GM21367 (cell line): ENCODE results near the gene ASXL1.

ENCODE experiments used
- ATAC-seq: cut with Tn5 transposase; IDR thresholded peaks from one replicate; pipeline ENCODE4 v1.9.1; 2021; ENCODE audit not compliant: unreplicated experiment

Gene ASXL1

GRCh38 chr20:32438331-32438858 is 80.3 kb downstream of the ASXL1 start:
- no peak for ATAC-seq

DNA sequence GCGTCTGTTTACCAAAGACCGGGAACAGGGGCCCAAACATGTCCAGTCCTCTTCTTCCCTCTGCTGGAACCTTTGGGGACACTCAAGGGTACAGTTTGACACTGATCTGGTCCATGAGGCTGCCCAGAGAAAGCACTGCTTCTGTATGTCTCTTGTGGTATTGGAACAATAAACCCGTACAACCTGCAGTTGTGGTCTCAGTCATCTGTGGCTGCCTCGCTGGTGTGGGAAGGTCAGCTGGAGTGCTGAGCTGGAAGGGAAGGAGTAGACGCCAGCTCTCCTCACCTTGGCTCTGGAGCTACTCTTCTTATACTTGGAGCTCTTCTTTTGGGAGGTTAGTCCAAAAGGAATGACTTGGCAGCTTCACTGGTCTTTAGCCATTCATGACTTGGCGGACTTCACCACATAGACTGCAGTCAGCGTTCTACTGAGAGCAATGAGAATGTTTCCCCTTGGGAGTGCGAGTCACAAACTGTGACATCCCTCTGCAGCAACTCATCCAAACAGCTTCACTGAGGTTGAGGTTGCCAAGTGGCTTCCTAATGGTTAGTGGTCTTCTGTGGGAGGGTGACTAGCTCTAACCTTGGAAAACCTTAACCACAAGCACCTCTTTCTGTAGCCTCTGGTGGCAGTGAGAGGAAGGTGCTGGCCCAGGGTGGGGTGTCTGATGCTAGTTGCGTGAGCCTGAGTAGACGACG is 81.2 kb downstream of the ASXL1 start:
- no peak for ATAC-seq

DNA sequence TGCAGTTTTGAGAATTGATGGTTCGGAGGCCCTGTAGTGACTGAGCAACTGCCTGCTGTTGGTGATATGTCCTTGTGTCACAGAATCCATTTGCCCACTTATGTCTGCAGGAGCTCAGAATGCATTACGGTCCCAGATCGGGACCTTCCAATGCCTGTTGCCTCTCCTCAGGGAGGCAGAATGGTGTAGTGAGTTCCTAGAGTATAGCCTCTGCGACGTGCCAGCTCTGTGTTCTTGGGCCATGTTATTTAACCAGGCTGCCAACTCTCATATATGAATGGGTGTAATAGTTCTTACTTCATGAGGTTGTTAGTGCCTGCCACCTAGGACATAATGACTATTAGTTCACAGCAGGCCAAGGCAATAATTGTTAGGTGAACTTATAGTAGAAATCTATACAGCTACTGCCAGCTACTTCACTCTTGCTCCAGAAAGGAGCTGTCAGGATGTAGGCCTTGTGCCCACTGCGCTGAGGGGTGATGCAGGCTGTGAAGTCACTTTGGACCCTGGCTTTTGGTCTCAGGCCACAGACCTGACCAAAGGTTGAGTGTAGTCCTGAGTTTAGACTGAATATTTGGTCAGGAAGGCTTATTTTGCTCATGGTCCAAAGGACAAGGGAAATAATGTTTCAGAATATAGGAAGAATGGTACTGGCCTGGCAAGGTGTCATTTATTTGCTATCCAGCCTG is 82.1 kb downstream of the ASXL1 start:
- no peak for ATAC-seq

GRCh38 chr20:32440758-32441078 is 82.6 kb downstream of the ASXL1 start:
- no peak for ATAC-seq

DNA sequence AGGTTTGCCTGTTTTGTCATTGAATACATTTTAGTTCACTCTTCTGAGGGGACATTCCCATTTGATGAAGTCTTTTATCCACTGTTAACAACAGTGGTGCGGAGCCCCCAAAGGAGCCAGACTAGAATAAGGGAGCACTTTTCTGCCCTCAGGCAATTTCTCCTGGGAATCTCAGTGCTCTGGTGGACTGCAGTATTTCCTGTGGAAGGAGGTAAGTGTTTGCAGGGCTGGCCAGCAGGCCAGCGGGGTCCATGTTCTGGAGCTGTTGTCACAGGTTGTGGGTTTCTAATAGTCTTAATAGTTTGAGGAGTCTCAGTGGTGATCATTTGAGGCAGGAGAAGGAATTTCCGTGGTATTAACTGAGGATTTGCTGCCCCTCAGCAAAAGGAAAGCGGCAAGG is 83.5 kb downstream of the ASXL1 start:
- ATAC-seq, result no peak

- ATAC-seq, result no peak
These were observed 84.7 kb downstream of the ASXL1 start for GRCh38 chr20:32442630-32443373.

GRCh38 chr20:32443386-32443974 is 85.3 kb downstream of the ASXL1 start:
- no peak for ATAC-seq

DNA sequence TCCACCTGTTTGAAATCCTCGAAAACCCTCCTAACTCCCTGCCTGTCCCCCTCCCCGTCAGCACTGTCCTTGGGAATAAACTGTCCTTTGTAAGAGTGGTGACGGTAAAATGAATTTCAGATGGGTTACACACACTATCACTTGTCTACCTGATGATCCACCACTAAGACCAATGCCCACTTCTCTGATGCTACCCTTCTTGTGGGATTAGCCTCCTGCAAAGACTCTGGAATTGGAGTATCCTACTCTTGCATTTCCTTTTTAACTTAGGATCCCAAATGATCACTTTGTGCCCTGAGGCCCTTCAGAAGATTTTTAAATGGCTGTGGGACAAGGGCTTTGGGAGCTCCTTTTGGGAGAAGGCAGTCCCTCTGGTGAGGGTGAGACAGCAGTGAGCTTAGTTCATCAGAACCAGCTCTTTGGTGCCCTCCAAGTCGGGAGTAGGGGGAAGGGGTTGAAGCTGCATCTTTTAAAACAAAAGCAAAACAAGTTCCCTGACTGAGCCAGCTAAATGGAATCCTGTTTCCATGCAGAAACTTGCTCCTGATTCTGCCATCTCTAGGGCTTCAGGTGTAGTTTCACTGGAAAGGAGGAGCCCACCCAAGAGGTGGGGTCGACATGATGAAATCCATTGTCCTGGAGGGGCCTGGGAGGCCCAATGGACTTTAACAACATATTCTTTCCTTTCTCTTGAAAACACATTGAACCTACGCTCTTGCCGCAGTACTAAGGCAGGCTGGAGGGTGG is 86.5 kb downstream of the ASXL1 start:
- no peak for ATAC-seq

DNA sequence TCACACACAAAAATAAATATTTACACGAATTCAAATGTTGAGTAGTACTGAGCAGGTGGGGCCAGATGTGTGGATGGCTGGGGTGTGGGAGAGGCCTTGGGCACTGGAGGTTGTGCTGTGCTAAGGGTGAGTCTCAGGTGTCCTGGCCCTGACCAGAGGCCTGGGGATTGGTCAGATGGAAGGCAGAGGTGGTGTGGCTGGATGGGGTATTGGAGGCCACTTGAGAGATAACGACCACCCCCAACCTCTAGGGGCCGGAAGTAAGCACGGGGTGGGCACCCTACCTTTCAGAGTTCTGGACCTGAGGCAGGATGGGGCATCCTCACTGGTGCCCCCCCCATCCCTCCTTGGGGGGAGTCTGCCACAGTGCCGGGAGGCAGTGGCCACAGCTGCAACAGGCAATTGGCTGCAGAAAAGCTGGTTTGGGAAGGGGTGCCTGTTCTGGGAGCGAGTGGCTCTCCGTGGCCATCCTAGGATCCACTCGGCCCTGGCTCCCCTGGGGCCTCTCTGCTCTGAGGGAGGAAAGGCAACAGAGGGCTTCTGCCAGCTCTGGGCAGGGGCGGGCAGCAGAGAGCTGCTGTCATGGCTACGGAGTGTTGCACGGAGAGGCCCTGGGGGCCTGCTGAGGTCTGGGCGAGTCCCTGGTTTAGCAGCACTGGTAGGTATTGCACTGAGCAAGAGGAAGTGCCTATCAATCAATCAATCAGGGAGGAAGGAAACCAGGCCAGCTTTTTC is 87.6 kb downstream of the ASXL1 start:
- no peak for ATAC-seq

DNA sequence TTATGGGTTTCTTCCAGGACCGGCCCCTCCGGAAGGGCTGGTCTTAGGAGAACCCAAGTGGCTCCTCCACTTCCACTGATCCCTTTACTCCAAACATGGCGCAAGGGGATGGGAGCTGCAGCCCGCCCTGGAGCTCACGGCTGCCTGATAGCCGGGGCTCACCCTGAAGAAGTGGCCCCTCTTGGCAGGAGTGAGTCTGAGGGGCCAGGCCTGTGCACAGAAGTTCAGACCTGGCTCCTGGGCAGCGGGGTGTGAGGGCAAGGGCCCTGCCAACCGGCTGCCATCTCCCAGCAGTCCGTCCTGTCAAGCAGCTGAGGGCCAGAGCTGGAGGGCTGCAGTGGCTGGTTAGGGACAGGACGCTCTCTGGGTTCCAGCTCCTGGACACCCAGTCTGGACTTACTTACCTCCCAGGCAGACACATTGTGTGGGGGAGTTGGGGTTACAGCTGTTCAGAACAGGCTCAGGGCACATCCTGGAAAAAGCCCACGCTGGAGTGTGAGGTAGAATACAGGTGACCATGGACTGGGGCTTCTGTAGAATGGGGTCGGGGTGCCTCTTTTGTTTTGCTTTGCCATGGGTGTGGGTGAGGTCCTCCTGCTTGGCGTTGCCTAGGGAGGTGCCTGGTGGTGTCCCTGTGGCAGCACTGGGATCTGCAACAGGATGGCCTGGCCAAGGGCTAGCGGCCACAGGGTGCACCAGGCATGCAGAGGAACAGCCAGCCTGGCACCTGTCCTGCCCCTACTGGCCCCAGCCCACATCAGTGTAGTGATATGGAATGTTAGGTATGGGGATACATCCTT is 88.4 kb downstream of the ASXL1 start:
- no peak for ATAC-seq

DNA sequence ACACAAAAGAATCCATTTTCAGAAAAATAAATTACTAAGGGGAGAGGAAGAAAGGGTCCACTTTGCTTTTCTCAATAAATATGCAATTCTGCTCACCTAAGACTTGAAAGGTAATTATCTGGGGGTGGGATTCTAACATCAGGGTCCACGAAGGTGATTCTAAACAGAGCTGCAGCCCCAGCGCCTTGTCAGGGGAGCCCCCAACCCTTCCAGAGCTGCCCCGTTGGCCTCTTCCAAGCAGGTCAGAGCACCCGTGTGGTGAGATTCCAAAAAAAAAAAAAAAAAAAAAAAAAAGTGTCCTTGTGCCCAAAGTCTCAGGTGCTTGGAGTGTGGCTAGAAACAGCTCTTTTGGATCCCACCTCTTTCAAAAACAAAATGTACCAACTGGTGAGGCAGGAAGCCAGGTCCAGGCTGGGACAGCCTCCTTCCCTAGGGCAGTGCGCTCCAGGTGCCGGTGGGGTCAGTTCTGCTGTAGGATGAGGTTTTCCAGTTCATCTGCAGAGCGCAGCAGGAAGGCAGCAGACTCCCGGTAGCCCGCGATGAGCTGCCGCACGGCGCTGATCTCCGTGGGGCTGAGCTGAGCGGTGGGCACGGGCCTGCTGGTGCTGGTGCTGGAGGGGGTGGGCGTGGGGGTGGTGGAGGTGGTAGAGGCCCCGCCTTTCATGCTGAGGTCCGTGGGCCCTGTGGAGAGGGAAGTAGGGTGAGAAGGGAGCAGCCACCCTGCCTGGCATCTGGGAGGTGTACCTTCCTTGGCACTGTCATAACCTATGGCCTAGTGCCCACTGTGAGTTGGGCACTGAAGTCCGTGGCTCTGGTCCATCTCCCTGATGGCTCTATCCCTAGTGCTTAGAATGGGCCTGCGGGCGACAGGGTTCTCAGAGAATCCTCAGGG is 89.3 kb downstream of the ASXL1 start:
- no peak for ATAC-seq

- no peak for ATAC-seq
These were observed 90.3 kb downstream of the ASXL1 start for GRCh38 chr20:32448306-32449056.

DNA sequence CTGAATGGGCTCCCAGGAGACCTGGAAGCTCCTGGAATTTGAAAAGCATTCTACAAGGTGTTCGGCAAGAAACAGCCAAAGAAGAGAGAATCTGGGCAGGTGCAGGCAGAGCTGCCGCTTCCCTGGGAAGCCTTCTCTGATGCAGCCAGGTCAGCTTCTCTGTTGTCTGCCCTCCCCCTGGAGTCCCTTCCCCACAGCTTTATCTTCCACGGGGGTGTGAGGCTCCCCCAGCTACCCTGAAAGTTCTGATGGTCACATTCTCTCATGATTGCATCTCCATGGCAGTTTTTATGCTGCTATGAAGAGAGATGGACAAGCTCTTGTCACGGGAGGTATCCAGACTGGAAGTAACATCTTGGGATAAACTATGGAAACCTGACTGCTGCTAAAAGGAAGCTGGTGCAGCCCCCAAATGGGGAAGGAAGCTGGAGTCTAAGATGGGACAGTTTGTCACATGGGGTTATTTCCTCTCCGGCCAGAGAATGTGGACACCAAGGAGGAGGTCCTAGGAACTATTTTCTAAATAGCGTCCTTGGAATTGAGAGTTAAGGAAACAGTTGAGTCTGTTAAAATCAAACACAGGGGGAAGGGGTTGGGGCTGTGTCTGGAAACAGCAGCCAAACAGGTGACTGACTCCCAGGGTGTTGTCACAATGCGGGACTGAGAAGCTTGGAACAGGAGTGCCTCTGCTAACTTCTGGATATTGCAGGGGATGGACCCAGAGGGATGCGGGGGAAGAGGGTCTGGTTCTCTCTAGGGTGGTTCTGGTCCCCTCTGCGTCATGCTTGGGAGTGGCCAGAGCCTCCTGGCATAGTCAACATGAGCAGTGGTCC is 91.1 kb downstream of the ASXL1 start:
- no peak for ATAC-seq

- ATAC-seq, result no peak
These were observed 91.8 kb downstream of the ASXL1 start for GRCh38 chr20:32449890-32450401.

- ATAC-seq, result no peak
These were observed 92.4 kb downstream of the ASXL1 start for GRCh38 chr20:32450484-32451061.

DNA sequence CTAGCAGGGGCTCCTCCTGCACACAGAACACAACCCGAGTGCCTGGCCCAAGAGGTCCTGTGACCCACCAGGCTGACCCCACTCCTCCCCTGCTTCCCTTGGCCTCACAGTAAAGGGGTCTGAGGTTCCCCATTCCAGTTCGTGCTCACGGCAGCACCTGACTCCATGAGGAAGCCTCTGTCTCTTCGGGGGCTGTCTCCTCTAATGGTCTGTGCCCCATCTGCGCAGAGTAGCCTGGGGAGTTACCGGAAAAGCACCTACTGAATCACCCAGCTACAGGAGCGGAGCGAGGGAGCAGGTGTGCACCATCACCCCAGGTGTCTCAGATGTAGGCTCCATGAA is 93.2 kb downstream of the ASXL1 start:
- no peak for ATAC-seq
